GM13976 (cell line): ENCODE data around the gene SMIM26.

Experiments used
- DNase-seq: peaks from one replicate; pipeline ENCODE4 v3.0.0; 2012; ENCODE audit warnings: low spot score
- CTCF ChIP-seq: IDR thresholded peaks from 2 replicates; pipeline ENCODE4 v1.5.1; 2012; ENCODE audit warnings: borderline replicate concordance, mild to moderate bottlenecking; ENCODE audit not compliant: insufficient read depth; ENCODE audit errors: extremely low read depth, missing control alignments, control extremely low read depth
- in situ Hi-C: fragments of 300-500 bp; cut with MboI; formaldehyde crosslinking; loops from one replicate; pipeline ENCODE4 v1.12.0; 2022; ENCODE audit warnings: low sequenced_read_pairs, mixed read lengths, inconsistent platforms; ENCODE audit not compliant: unreplicated experiment

Gene SMIM26

DNA sequence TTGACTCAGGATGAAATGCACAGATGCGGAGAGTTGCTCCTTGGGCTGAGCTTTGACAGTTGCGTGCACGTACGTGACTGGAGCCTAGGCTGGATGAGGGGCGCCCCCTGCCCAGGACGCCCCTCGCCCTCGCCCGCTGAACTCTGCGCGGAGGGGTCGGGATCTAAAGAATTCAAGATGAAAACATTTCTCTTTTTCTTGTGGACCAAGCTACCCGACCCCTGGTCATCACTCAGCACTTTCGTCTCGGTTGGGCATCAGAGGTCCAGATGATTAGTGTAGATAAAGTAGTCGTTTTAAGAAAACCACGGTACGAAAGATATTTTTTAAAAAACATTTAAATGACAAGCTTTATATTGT, 21.3 kb downstream of the SMIM26 start:
- TF ChIP-seq CTCF: no peak
- no peak for DNase-seq
- in situ Hi-C loops: no loop called here

GRCh38 chr20:18589941-18590674, 22.9 kb downstream of the SMIM26 start:
- no peak for TF ChIP-seq CTCF
- DNase-seq: no peak
- in situ Hi-C loops: no loop called here

GRCh38 chr20:18596270-18596669, 29.0 kb downstream of the SMIM26 start:
- in situ Hi-C loops: no loop called here
- no peak for DNase-seq
- no peak for TF ChIP-seq CTCF

- TF ChIP-seq CTCF: no peak
- DNase-seq: no peak
- in situ Hi-C loops: no loop called here
Observed at GRCh38 chr20:18609741-18610140, 42.5 kb downstream of the SMIM26 start.

GRCh38 chr20:18611492-18611891, 44.3 kb downstream of the SMIM26 start:
- no peak for TF ChIP-seq CTCF
- DNase-seq: no peak
- in situ Hi-C loops: no loop called here

DNA sequence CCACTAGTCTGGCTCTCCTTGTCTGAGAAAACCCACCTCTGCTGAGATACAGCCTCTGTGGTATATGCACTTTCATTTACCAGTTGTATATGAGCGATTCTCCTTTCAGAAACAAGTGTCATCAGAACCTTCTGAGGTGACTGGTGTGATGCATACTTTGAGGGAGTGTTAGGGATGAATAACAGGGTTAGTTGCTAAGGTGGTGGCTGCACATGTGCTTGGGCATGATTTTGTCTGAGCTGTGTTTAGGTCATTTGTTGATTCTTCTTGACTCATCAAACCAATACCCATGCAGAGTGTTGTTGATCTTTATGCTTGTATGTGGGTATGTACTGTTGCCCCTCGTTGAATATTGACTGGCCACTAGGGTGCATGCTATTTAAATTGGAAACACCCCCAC, 46.3 kb downstream of the SMIM26 start:
- no peak for DNase-seq
- in situ Hi-C loops: no loop called here
- no peak for TF ChIP-seq CTCF
